Measurements from ENCODE around the gene PTPRK. TPM values are rescaled to one million over a fixed set of nuclear protein-coding genes. Genes with fewer than 3 reads are reported as not detected.

The PTPRK gene
- total and polyA plus RNA-seq, 10 of the 15 experiments (the other 5 are each of a cell fraction or from before 2014, with no cell fraction given) = 0.23 to 1.9 (median 0.55) TPM

GRCh38 chr6:128099571-128100197 lies 420.7 kb downstream of the PTPRK start:
- in situ Hi-C loops (cut with MboI) (no loop called here), intact Hi-C loops (cut with micrococcal nuclease; ENCODE audit: unreplicated experiment) (no loop called here)
- Histone ChIP-seq H3K36me3 (ENCODE audit: control insufficient read depth in 2 of 2, insufficient read depth in 2 of 2, low read length in 1 of 2) (no peaks in the 10 kb centered on the region), H3K9ac (ENCODE audit: control insufficient read depth, insufficient read depth, low read length) (no peak overlapping the region), H3K4me2 (ENCODE audit: control insufficient read depth, insufficient read depth) (no peak overlapping the region), H3K4me1 (ENCODE audit: control insufficient read depth, insufficient read depth, low read length) (no peaks in the 10 kb centered on the region), H4K20me1 (ENCODE audit: control insufficient read depth, insufficient read depth) (no peaks in the 10 kb centered on the region), H2AFZ (ENCODE audit: control insufficient read depth, low read depth, low read length) (no peak overlapping the region), H3K4me3 (no peak overlapping the region), H3K9me3 (replicated peaks; ENCODE audit: control insufficient read depth, insufficient read depth, low read length) (no peaks in the 10 kb centered on the region), H3K27ac (ENCODE audit: control insufficient read depth, insufficient read depth) (no peak overlapping the region), H3K27me3 (replicated peaks in 1 of 2; ENCODE audit: control insufficient read depth in 2 of 2, insufficient read depth in 2 of 2, low read length in 1 of 2) (no peaks in the 10 kb centered on the region), H3K79me2 (ENCODE audit: control insufficient read depth, insufficient read depth, low read length) (no peaks in the 10 kb centered on the region)
- FAIRE-seq = no peak
- WGBS (ENCODE audit: insufficient coverage, insufficient replicate concordance, low lambda C conversion rate, missing lambda C conversion rate) = 46% methylated on average over 1 of the region's 1 CpG
- ChIA-PET RAD21 (ENCODE audit: unreplicated experiment) (no interaction called here), SMC1A (ENCODE audit: uncharacterized antibody, unreplicated experiment) (interaction anchor here (0.6 kb wide), 1 partner anchor 191 kb away, joined by 3 read pairs; no protein-coding TSS in a partner anchor), POLR2A (no interaction called here), CTCF (interaction anchor here (0.9 kb wide), 1 partner anchor 9 kb away, joined by 3 read pairs; no protein-coding TSS in a partner anchor)
- DNase-seq (ENCODE audit: low read depth, low spot score) = no peak
- no TSS peak for BruUV-seq (replicated peaks)
- TF ChIP-seq MTA3 (IDR thresholded peaks at IDR 0.05; ENCODE audit: borderline replicate concordance, low read length) = no peak
- TF ChIP-seq USF2 (IDR thresholded peaks at IDR 0.05; ENCODE audit: borderline replicate concordance, low read depth, low read length) = no peak
- no peak for TF ChIP-seq KDM1A (IDR thresholded peaks at IDR 0.05; ENCODE audit: borderline replicate concordance)
- no peak for TF ChIP-seq RFX5 (IDR thresholded peaks at IDR 0.05; ENCODE audit: low read depth, low read length)
- TF ChIP-seq PAX8 (IDR thresholded peaks at IDR 0.05) = no peak
- TF ChIP-seq BCL11A (IDR thresholded peaks at IDR 0.05; ENCODE audit: low read depth, low read length) = no peak
- TF ChIP-seq ZBTB40 (IDR thresholded peaks at IDR 0.05; ENCODE audit: borderline replicate concordance) = no peak
- no peak for TF ChIP-seq IKZF1 (conservative IDR thresholded peaks at IDR 0.05)
- TF ChIP-seq E2F4 (IDR thresholded peaks at IDR 0.05; ENCODE audit: low read depth, low read length) = no peak
- TF ChIP-seq NFYA (IDR thresholded peaks at IDR 0.05; ENCODE audit: borderline replicate concordance, low read depth, low read length) = no peak
- TF ChIP-seq CREB1 (IDR thresholded peaks at IDR 0.05; ENCODE audit: low read depth) = no peak
- TF ChIP-seq MTA2 (IDR thresholded peaks at IDR 0.05; ENCODE audit: low read depth) = no peak
- no peak for TF ChIP-seq MYB (IDR thresholded peaks at IDR 0.05; ENCODE audit: borderline replicate concordance, low read depth, low read length)
- TF ChIP-seq TARDBP (IDR thresholded peaks at IDR 0.05; ENCODE audit: borderline replicate concordance) = no peak
- no peak for TF ChIP-seq SRF (IDR thresholded peaks at IDR 0.05; ENCODE audit: low read depth in 2 of 2, low read length in 2 of 2)
- TF ChIP-seq IKZF2 (IDR thresholded peaks at IDR 0.05) = no peak
- no peak for TF ChIP-seq SREBF1 (IDR thresholded peaks at IDR 0.05; ENCODE audit: low read length)
- no peak for ATAC-seq

All from GM12878 (cell line).